ENCODE measurements around the gene POLR1E.

DNA sequence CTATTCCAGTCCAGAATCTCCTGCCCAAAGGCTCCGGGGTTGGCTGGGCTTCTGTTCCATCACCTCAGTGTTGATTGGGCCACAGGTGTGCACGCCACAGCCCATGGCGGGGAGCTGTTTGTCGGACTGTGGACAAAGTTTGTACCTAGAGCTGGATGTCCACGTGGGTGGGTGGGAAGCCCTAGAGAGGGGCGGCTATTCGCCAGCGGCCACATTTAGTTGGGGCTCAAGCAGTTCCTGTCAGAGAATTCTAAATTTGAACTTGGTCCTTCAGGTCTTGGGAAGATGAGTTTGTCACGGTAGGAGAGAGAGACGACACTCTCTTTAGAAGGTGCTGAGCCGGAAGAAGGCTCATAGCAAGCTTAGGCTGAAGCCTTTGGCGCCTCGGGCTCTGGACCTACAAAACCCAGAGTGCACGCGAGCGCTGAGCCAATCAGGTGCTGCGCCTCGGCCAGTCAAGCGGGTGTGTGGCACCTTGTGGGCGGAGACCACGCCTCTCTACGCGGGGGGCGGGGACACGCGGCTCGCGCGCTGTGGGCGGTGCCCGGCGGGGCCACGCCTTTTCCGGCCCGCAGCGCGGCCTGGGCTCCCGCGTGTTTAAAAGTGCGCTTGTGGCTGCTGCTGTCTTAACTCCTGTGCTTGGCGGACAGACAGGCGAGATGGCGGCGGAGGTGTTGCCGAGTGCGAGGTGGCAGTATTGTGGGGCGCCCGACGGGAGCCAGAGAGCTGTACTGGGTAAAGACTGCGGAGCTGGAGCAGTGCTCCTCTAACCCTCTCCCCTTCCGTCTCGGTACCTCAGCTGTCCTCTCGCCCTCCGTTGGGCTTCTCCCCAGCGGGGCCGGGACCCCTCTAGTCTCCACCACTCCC lies at the start of gene POLR1E:
- TF ChIP-seq, protein P1, sequence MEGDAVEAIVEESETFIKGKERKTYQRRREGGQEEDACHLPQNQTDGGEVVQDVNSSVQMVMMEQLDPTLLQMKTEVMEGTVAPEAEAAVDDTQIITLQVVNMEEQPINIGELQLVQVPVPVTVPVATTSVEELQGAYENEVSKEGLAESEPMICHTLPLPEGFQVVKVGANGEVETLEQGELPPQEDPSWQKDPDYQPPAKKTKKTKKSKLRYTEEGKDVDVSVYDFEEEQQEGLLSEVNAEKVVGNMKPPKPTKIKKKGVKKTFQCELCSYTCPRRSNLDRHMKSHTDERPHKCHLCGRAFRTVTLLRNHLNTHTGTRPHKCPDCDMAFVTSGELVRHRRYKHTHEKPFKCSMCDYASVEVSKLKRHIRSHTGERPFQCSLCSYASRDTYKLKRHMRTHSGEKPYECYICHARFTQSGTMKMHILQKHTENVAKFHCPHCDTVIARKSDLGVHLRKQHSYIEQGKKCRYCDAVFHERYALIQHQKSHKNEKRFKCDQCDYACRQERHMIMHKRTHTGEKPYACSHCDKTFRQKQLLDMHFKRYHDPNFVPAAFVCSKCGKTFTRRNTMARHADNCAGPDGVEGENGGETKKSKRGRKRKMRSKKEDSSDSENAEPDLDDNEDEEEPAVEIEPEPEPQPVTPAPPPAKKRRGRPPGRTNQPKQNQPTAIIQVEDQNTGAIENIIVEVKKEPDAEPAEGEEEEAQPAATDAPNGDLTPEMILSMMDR (IDR thresholded peaks at IDR 0.05; ENCODE audit: insufficient read depth, low read length, poor library complexity, severe bottlenecking) = no peak
- no peak for TF ChIP-seq EZH2phosphoT487 (conservative IDR thresholded peaks at IDR 0.05; ENCODE audit: low read length)

Measured in SU-DHL-6 (cell line).